Glutamatergic neuron (in vitro differentiated cells): ENCODE results near the gene AFAP1. TPM values are rescaled to one million over a fixed set of nuclear protein-coding genes. Genes with fewer than 3 reads are reported as not detected.
A peak's percentile ranks its signal among the peaks of the same experiment; 100 is the strongest.

Source experiments
- DNase-seq: peaks from one replicate; pipeline ENCODE4 v3.0.0; 2022
- H3K27ac Mint-ChIP-seq: one replicate; pipeline ENCODE4 v1.8.0; 2020; ENCODE audit warnings: mild to moderate bottlenecking, mixed read lengths, inconsistent platforms; ENCODE audit not compliant: unreplicated experiment
- H3K27me3 Mint-ChIP-seq: one replicate; pipeline ENCODE4 v1.8.0; 2020; ENCODE audit warnings: mild to moderate bottlenecking, moderate library complexity, mixed read lengths, inconsistent platforms; ENCODE audit not compliant: unreplicated experiment
- H3K36me3 Mint-ChIP-seq: one replicate; pipeline ENCODE4 v1.8.0; 2020; ENCODE audit warnings: mild to moderate bottlenecking, mixed read lengths, inconsistent platforms; ENCODE audit not compliant: unreplicated experiment
- H3K4me1 Mint-ChIP-seq: one replicate; pipeline ENCODE4 v1.8.0; 2020; ENCODE audit warnings: mild to moderate bottlenecking, low read depth, mixed read lengths, inconsistent platforms; ENCODE audit not compliant: unreplicated experiment
- H3K4me3 Mint-ChIP-seq: one replicate; pipeline ENCODE4 v1.8.0; 2020; ENCODE audit warnings: mild to moderate bottlenecking, mixed read lengths, inconsistent platforms; ENCODE audit not compliant: unreplicated experiment
- H3K9me3 Mint-ChIP-seq: one replicate; pipeline ENCODE4 v1.8.0; 2020; ENCODE audit warnings: mild to moderate bottlenecking, moderate library complexity, mixed read lengths, inconsistent platforms; ENCODE audit not compliant: unreplicated experiment
- total RNA-seq: library from RNA; stranded (reverse); fragmentation: NEBNext Ultra II Directional; extraction: Animal tissue kit (Norgen Biotek cat#: 25700); gene quantifications from one replicate; pipeline ENCODE4 v1.2.1, GENCODE V29; 2021; ENCODE audit not compliant: unreplicated experiment
- TF ChIP-seq, protein P1 (sequence below): fragments of 200-600 bp; sonication (generic); IDR thresholded peaks from one replicate; pipeline ENCODE4 v1.5.0; 2021; ENCODE audit not compliant: partially characterized antibody, unreplicated experiment

Gene AFAP1
- total RNA-seq, 1 donor from 2014 or later, result 528 TPM

DNA sequence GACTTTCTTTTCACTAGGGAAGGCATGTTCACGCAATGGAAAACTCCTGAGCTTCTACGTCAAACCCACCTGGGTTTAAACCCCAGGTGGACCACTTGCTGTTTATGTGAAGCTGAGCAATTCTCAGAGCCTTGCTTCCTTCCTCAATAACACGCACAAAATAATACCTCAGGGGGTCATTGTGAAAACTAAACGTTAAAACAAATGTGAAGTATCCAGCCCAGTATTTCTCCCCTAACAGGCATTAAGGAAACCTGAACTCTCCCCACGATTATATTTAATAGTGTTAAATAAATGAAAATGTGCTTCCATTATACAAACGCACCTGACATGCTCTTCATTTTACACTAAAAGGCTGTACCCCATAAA lies 117.5 kb downstream of the AFAP1 start:
- no peak for DNase-seq
- Mint-ChIP-seq H3K27me3 (peaks cover 45% of the 10 kb centered on the region), H3K9me3 (peaks cover 62% of the 10 kb centered on the region), H3K4me1 (peaks cover 92% of the 10 kb centered on the region), H3K27ac (peak overlapping the region; percentile 85), H3K36me3 (peaks cover 17% of the 10 kb centered on the region), H3K4me3 (peak overlapping the region; percentile 64)
- TF ChIP-seq, protein P1, sequence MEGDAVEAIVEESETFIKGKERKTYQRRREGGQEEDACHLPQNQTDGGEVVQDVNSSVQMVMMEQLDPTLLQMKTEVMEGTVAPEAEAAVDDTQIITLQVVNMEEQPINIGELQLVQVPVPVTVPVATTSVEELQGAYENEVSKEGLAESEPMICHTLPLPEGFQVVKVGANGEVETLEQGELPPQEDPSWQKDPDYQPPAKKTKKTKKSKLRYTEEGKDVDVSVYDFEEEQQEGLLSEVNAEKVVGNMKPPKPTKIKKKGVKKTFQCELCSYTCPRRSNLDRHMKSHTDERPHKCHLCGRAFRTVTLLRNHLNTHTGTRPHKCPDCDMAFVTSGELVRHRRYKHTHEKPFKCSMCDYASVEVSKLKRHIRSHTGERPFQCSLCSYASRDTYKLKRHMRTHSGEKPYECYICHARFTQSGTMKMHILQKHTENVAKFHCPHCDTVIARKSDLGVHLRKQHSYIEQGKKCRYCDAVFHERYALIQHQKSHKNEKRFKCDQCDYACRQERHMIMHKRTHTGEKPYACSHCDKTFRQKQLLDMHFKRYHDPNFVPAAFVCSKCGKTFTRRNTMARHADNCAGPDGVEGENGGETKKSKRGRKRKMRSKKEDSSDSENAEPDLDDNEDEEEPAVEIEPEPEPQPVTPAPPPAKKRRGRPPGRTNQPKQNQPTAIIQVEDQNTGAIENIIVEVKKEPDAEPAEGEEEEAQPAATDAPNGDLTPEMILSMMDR, result no peak

DNA sequence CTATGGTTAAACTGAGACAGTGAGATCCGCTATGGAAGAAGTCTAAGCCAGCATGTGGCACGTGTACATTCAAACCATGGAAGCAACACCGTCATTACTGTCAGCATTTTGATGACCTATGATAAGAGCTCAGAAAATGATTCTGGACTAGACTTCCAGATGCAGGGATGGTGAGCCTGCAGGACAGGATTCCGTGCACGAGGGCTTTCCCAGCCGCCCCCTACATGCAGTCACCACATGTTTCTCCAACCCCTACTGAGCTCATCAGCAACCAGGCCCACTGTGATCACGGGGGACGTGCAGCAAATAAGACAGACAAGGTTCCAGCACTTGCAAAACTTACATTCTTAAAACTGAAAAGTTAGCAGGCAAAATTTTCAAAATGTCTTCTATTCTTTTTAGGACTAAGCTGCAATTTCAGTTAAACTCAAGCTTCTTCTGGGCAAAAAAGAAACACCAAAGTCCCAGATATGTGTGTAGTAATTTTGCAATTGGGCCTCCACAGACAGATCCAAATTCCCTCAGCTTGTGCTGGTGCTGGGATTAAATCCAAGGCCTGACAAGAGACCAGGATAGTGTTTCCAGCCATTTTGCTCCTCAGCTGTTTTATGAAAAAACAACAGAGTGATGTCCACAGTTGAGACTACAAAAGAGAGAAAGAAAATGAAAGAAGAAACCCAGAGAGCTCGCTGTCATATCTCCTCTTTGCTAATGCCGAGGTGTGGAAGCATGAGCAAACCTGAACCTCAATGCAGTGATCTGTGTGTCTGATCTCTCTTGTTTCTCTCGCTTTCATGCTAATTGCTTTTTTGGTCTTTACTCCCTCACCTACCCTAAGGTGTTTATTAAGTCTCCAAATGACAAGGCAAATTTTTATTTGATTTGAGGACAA lies 118.2 kb downstream of the AFAP1 start:
- DNase-seq, result no peak
- TF ChIP-seq, protein P1, result no peak
- H3K27me3 Mint-ChIP-seq, result peaks cover 46% of the 10 kb centered on the region
- H3K4me1 Mint-ChIP-seq, result peaks cover 93% of the 10 kb centered on the region
- peak overlapping the region; percentile 64 for H3K4me3 Mint-ChIP-seq
- H3K9me3 Mint-ChIP-seq, result peaks cover 62% of the 10 kb centered on the region
- peaks cover 11% of the 10 kb centered on the region for H3K36me3 Mint-ChIP-seq
- peak overlapping the region; percentile 85 for H3K27ac Mint-ChIP-seq

DNA sequence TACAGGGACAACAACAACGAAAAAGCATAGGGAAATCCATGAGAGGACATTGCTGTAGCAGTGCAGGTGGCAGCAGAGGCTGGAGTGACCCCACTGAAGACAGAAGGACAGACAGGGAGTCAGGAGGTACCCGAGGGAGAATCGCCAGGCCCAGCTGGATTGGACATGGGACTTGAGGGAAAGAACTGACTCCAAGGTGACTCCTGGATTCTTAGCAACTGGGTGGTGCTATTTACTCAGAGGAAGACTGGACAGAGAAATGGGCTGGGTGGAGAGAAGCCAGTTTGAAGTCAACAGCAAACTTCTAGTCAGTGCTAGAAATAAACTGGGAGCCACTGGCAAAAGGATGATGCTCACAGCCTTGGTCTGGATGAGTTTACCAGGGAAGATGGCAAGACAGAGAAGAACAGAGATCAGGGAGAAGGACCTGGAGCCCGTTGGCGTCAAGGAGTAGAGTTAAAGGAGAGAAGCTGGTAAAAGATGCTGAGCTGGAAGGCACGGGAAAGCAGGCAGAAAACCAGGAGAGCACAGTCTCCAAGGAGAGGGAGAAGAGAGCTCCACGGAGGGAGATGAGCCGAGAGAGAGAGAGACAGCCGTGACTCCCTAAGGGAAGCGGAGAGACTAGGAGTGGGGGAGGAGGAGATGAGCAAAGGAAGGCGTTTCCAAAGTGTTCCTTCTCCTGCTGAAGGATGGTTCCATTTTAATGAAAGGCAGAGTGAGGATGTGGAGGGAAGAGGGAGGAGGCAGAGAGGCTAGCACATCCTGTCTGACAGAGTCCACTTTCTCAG lies 119.4 kb downstream of the AFAP1 start:
- H3K4me1 Mint-ChIP-seq, result peaks cover 92% of the 10 kb centered on the region
- H3K27me3 Mint-ChIP-seq, result peaks cover 48% of the 10 kb centered on the region
- H3K4me3 Mint-ChIP-seq, result peak overlapping the region; percentile 78
- TF ChIP-seq, protein P1, result no peak
- peaks cover 65% of the 10 kb centered on the region for H3K9me3 Mint-ChIP-seq
- H3K27ac Mint-ChIP-seq, result peak overlapping the region; percentile 99
- peaks cover 14% of the 10 kb centered on the region for H3K36me3 Mint-ChIP-seq
- DNase-seq, result no peak

GRCh38 chr4:7819446-7819845 lies 120.2 kb downstream of the AFAP1 start:
- H3K4me3 Mint-ChIP-seq, result peak overlapping the region; percentile 78
- no peak for DNase-seq
- TF ChIP-seq, protein P1, result no peak
- H3K4me1 Mint-ChIP-seq, result peaks cover 93% of the 10 kb centered on the region
- peaks cover 18% of the 10 kb centered on the region for H3K36me3 Mint-ChIP-seq
- peak overlapping the region; percentile 99 for H3K27ac Mint-ChIP-seq
- peaks cover 52% of the 10 kb centered on the region for H3K27me3 Mint-ChIP-seq
- H3K9me3 Mint-ChIP-seq, result peaks cover 68% of the 10 kb centered on the region
